HG02798 (cell line): ENCODE results near the gene CR2.
"Not testable (repeated sequence)": the region's sequence is repeated elsewhere in the genome, so short reads cannot be mapped to it uniquely, and the experiment has no call there.

Source experiments
- ATAC-seq: cut with Tn5 transposase; IDR thresholded peaks from one replicate; pipeline ENCODE4 v1.9.1; 2021; ENCODE audit warnings: mild to moderate bottlenecking; ENCODE audit not compliant: unreplicated experiment, poor library complexity

Gene CR2

DNA sequence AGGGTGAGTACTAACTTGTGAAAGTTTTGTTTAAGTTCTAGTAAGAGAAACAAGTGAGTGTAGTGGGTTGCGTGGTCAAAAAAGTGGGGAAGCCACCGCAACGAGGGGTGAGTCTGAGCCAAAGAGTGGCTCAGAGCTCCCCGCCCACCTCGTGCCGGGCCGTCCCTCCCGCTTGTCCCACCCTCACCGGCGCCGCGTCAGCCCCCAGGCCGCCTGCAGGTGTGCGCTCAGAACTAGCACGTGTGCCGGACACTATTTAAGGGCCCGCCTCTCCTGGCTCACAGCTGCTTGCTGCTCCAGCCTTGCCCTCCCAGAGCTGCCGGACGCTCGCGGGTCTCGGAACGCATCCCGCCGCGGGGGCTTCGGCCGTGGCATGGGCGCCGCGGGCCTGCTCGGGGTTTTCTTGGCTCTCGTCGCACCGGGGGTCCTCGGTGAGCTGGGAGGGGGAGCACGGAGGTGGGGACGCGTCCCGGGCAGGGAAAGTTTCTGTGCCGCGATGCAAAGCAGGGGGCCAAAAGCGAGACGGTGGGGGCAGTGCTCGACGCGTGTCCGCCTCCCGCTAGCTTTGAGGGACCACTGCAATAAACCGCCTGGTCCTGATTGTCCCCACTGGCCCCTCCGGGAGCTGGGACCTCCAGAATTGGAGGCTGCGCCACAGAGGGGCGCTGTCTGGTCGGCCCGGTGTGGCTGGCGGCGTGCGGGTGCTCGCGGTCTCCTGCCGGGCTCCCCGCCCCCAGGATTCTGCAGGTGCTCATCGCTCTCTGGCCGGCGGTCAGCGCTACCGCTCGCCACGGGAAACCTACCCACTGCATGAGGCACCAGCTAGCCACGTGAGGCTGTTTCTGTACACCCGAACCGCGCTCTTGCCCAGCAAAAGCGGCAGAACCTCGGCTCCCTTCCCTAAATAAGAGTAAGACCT lies at the start of gene CR2:
Gene CR2, plus strand, starts transcription at position 283 of the 919 bp plus-strand sequence. Its CDS starts 91 bp downstream, at position 374.
- peak; percentile 85 for ATAC-seq

- peak; percentile 63 for ATAC-seq
Measured at GRCh38 chr1:207404849-207405525, 49.1 kb upstream of the CR2 start.

DNA sequence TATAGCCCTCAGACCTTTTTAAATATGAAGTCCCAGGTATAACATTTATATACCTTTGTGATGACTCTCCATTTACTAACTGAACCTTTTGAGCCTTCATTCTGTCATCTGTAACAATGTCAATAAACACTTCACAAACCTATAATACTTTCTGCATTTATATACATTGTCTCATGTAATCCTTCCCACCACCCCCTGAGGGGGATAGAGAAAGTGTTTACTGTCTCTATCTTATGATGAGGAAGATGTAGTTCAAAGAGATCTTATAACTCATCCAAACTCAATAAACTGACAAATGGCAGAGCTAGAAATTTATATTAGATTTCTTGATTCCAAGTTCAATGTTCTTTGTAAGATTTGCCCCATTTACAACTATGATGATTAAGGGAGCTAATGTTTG lies 48.3 kb upstream of the CR2 start:
- ATAC-seq, result no peak

GRCh38 chr1:207407655-207408260 lies 46.4 kb upstream of the CR2 start:
- no peak for ATAC-seq

DNA sequence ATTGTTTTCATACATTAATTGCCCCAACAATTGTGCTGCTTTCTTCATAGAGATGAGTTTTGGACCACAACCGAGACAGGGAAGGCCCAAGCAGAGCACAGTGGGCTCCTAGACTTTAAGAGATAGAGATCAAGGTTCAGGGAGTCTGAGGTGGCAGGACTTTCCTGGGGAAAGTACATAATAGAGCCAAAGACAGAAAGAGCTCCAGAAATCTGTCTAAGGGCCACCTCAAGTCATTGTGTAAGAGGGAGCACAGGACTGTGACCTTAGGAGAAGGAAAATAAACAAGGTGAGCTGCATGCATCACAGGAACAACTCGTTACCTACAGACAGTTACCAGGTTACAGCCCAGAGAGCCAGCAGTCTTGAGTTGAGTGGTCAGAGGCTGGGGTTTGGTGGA lies 41.3 kb upstream of the CR2 start:
- ATAC-seq, result no peak

DNA sequence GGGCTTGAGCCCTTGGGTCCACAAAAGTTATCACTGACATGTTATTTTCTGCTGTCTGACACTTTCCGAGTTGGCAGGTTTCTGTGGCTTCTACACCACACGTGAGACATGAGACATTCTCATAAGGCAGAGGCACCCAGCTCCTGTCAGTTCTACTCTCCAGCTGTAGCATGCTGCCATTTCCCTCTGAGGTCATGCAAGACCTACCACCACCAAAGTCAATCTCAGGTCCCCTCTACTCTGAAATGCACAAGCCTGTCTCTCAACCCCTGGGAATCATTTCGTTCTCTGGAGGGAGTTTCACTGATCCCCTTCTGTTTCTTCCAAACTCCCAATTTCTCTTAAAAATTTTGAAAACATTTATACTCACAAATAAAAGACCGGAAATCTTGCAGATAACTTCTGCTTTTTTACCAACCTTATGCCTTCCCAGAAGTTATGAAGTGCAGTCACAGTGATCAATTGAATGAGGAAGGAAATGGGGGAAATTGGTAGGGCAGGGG lies 39.5 kb upstream of the CR2 start:
- ATAC-seq, result peak; percentile 92

DNA sequence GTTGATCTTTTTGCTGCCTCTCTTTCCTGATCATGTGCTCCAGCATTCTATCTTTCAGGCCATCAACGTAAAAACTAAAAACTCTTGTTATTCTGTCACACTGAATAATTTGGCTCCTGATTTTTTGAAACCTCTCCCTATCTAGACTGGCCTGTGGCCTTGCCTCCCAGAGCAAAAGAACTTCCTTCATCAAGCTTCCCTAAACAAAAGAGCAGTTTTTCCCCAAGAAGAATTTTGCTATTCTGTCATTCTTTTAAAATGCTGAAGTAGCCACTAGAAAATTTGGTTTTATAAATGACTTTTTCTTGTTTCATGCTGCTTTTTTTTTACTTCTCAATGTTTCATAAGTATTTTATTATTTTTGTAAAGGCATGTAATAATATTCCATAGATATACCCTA lies 37.1 kb upstream of the CR2 start:
- no peak for ATAC-seq

- ATAC-seq, result no peak
Measured at GRCh38 chr1:207418351-207418750, 35.8 kb upstream of the CR2 start.

- ATAC-seq, result no peak
Measured at GRCh38 chr1:207420109-207420508, 34.0 kb upstream of the CR2 start.

GRCh38 chr1:207421078-207421477 lies 33.0 kb upstream of the CR2 start:
- ATAC-seq, result no peak

DNA sequence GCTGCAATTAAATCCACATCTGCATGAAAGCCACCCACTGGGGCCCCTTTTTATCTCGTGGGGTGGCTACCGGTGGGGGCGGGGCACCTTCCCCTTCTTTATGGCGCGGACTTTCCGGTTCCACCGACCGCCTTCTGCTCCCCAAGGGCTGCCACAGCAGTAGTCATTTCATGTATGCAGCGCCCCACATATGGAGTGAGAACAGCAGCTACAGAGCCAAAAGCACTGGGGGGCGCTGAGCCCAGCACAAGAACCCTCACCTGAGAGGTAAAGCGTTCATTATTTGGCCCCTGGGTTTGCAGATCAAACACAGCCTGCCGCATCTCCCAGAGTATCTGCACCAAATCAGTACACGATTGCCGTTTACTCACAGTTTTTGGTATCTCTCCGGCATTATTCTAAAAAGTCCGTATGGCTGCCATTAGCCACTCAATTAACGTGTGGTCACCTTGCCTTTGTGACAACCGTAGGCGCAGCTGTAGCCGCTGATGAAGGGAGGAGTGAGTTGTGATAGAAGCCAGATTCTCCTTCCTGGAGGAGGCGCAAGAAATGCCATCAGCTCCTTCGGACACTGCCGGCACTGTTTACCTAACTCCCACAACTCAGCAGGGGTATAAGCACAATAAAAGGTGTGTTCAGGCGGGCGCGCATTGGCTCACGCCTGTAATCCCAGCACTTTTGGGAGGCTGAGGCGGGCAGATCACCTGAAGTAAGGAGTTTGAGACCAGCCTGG lies 30.4 kb upstream of the CR2 start:
- ATAC-seq, result no peak

GRCh38 chr1:207424570-207425131 lies 29.5 kb upstream of the CR2 start:
- ATAC-seq, result no peak

DNA sequence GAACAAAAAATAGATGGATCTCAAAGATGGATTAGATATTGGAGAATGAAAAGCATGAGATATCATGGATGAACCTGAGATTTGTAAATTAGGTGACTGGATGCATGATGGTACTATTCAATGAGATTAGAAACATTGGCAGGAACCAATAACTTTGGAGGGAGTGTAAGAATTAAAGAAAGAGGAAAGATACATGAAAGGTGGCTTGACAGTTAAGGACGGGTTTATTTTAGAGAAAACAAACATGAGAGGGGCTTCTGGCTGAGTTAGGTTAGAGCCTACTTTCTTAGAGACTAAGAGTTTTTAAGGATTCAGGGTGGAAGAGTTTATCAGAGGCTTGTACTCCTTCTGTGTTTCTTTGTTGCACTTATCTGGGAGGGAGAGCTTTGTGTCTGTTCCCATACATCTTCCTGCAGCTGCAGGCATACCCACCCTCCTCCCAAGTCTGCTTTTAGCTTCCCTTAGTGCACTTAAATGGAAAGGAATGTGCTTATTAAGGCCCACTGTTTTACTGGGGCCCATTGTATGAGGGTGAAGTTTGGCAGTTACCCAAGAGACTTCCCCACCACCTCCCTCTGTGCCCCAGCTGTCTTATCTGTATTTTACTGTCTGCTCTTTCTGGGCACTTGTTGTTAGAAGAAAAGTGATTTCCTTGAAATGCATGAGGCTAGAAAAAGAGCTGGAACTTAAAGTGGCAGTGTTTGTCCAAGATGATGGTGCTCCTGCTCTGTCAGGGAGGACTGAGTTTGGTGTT lies 26.1 kb upstream of the CR2 start:
- ATAC-seq, result no peak

GRCh38 chr1:207428783-207429182 lies 25.3 kb upstream of the CR2 start:
- no peak for ATAC-seq

- ATAC-seq, result peak; percentile 49
Measured at GRCh38 chr1:207429963-207430362, 24.2 kb upstream of the CR2 start.

DNA sequence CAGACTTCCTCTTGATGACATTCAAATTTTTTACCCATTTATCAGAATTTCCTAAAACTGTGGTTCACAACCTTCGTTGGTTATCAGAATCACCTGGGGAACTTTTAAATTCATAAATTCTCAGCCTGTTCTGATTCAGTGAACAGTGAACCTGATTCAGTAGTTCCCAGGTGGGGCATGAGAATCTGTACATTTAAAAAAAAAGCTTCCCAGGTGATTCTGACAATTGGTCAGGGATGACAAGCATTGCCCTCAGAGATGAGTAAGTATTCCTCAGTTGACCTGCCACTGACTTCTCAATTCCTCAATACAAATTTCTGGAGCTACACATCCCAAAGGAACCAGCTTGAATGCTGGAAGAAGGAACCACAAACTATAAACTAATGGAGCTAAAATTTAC lies 23.5 kb upstream of the CR2 start:
- no peak for ATAC-seq

- no peak for ATAC-seq
Measured at GRCh38 chr1:207431508-207431907, 22.6 kb upstream of the CR2 start.

GRCh38 chr1:207433435-207433834 lies 20.7 kb upstream of the CR2 start:
- no peak for ATAC-seq

DNA sequence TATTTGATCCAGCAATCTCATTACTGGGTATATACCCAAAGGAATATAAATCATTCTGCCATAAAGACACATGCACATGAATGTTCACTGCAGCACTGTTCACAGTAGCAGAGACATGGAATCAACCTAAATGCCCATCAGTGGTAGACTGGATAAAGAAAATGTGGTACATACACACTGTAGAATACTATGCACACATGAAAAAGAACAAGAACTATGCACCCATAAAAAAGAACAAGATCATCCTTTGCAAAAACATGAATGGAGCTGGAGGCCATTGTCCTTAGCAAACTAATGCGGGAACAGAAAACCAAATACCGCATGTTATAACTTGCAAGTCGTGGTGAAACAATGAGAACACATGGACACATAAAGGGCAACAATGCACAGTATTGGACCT lies 17.4 kb upstream of the CR2 start:
- not testable (repeated sequence) for ATAC-seq
